Measurements from ENCODE around the gene RNPEPL1.

DNA sequence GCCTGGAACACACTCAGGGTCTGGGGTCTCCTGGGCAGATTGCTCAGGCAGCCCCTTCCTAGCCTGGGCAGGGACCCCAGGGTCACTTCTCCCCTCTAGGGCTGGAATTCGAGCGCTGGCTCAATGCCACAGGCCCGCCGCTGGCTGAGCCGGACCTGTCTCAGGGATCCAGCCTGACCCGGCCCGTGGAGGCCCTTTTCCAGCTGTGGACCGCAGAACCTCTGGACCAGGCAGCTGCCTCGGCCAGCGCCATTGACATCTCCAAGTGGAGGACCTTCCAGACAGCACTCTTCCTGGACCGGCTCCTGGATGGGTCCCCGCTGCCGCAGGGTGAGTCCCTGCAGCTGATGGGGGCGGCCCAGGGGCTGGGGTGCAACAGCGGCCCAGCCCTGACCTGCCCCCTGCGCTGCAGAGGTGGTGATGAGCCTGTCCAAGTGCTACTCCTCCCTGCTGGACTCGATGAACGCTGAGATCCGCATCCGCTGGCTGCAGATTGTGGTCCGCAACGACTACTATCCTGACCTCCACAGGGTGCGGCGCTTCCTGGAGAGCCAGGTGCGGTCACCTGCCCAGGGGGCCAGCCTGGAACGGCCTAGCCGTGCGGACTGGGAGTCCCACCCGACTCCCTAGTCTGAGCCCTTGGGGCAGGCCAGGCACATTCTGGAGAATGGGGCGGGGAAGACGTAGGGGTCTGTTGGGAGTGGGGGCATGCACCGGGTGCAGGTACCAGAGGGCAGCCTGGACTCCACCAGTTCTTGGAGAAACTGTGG, 8.3 kb downstream of the RNPEPL1 start:
- TF ChIP-seq, protein P1, sequence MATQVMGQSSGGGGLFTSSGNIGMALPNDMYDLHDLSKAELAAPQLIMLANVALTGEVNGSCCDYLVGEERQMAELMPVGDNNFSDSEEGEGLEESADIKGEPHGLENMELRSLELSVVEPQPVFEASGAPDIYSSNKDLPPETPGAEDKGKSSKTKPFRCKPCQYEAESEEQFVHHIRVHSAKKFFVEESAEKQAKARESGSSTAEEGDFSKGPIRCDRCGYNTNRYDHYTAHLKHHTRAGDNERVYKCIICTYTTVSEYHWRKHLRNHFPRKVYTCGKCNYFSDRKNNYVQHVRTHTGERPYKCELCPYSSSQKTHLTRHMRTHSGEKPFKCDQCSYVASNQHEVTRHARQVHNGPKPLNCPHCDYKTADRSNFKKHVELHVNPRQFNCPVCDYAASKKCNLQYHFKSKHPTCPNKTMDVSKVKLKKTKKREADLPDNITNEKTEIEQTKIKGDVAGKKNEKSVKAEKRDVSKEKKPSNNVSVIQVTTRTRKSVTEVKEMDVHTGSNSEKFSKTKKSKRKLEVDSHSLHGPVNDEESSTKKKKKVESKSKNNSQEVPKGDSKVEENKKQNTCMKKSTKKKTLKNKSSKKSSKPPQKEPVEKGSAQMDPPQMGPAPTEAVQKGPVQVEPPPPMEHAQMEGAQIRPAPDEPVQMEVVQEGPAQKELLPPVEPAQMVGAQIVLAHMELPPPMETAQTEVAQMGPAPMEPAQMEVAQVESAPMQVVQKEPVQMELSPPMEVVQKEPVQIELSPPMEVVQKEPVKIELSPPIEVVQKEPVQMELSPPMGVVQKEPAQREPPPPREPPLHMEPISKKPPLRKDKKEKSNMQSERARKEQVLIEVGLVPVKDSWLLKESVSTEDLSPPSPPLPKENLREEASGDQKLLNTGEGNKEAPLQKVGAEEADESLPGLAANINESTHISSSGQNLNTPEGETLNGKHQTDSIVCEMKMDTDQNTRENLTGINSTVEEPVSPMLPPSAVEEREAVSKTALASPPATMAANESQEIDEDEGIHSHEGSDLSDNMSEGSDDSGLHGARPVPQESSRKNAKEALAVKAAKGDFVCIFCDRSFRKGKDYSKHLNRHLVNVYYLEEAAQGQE (IDR thresholded peaks at IDR 0.05; ENCODE audit: insufficient replicate concordance, low read depth) = no peak
- TF ChIP-seq, protein P2, sequence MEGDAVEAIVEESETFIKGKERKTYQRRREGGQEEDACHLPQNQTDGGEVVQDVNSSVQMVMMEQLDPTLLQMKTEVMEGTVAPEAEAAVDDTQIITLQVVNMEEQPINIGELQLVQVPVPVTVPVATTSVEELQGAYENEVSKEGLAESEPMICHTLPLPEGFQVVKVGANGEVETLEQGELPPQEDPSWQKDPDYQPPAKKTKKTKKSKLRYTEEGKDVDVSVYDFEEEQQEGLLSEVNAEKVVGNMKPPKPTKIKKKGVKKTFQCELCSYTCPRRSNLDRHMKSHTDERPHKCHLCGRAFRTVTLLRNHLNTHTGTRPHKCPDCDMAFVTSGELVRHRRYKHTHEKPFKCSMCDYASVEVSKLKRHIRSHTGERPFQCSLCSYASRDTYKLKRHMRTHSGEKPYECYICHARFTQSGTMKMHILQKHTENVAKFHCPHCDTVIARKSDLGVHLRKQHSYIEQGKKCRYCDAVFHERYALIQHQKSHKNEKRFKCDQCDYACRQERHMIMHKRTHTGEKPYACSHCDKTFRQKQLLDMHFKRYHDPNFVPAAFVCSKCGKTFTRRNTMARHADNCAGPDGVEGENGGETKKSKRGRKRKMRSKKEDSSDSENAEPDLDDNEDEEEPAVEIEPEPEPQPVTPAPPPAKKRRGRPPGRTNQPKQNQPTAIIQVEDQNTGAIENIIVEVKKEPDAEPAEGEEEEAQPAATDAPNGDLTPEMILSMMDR (IDR thresholded peaks at IDR 0.05; ENCODE audit: insufficient read depth, low read length) = no peak
- TF ChIP-seq GABPA (IDR thresholded peaks at IDR 0.05; ENCODE audit: low read depth) (no peak), POLR2AphosphoS5 (IDR thresholded peaks at IDR 0.05; ENCODE audit: low read depth) (no peak)

All from HL-60 (cell line).